Ovary (tissue), 3 donors: ENCODE measurements around the gene ALPK1.

Experiments
- CTCF ChIP-seq, 3 donors: fragments of 450-650 bp in 2 of 3; fragments of 200-600 bp in 1 of 3; IDR thresholded peaks; one replicate each; pipeline versions ENCODE4 v1.5.1 to v1.8.0; 2016 to 2022; ENCODE audit warnings: antibody characterized with exemption in 3 of 3, mild to moderate bottlenecking in 1 of 3
- EP300 ChIP-seq: sonication (generic); formaldehyde crosslinking; IDR thresholded peaks from one replicate; pipeline ENCODE4 v1.6.1; 2017; ENCODE audit warnings: antibody characterized with exemption
- donor health status: DM: no; HTN: no; CAD: no.

- no peak for TF ChIP-seq CTCF (IDR thresholded peaks at IDR 0.05)
- TF ChIP-seq EP300, result no peak
These were observed 176.8 kb downstream of the ALPK1 start for GRCh38 chr4:112473985-112474384.
